Measurements from ENCODE around the gene ZNF625. TPM values are rescaled to one million over a fixed set of nuclear protein-coding genes. Genes with fewer than 3 reads are reported as not detected.

ZNF625 gene
- polyA plus RNA-seq, result 1 to 10 TPM in 1 of 3 donors, under 1 TPM in 2; 0.62 to 3.8 (median 0.72) TPM

GRCh38 chr19:12156223-12157058, at the start of gene ZNF625:
TSS of gene ZNF625 (minus strand) at chr19:12156734. CDS start at chr19:12156558, 176 bp downstream.
- no peak within 1 kb of the TSS for H3K27ac ChIP-seq (ENCODE audit: low read depth, low read length)
- 0 to 1% (median 1%) methylated on average over 53 to 58 of the region's 58 CpGs for WGBS, 3 donors

DNA sequence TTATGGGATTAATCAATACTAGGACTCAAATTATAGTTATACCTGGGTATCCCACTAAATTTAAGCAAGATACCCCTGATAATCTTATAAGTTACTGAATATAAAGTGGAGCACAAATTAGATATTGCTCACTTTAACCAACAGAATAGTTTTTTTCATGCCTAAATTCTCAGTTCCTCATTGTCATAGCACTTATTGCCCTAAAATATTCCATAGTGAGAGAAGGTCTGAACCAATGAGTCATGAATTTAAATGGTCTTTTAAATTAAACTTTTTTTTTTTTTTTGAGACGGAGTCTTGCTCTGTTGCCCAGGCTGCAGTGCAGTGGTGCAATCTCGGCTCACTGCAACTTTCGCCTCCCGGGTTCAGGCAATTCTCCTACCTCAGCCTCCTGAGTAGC, 48.8 kb upstream of the ZNF625 start:
- 95 to 97% (median 95%) methylated on average over 4 of the region's 4 CpGs for WGBS, 3 donors
- no peak overlapping the region for H3K27ac ChIP-seq (ENCODE audit: low read depth, low read length)

GRCh38 chr19:12202250-12202649, 45.7 kb upstream of the ZNF625 start:
- H3K27ac ChIP-seq (ENCODE audit: low read depth, low read length), result no peak overlapping the region
- WGBS, 3 donors, result 41 to 49% (median 47%) methylated on average over 4 of the region's 4 CpGs

- WGBS, 3 donors, result 59 to 74% (median 63%) methylated on average over 3 of the region's 3 CpGs
Observed at GRCh38 chr19:12199757-12200419, 43.4 kb upstream of the ZNF625 start.

GRCh38 chr19:12198136-12198535, 41.6 kb upstream of the ZNF625 start:
- no peak overlapping the region for H3K27ac ChIP-seq (ENCODE audit: low read depth, low read length)

More at GRCh38 chr19:12199757-12200419, 43.4 kb upstream of the ZNF625 start:
- H3K27ac ChIP-seq (ENCODE audit: low read depth, low read length), result no peak overlapping the region

GRCh38 chr19:12194827-12195731, 38.5 kb upstream of the ZNF625 start:
- WGBS, 3 donors, result 1 to 3% (median 1%) methylated on average over 61 to 62 of the region's 62 CpGs
- H3K27ac ChIP-seq (ENCODE audit: low read depth, low read length), result no peak overlapping the region

GRCh38 chr19:12187625-12188024, 31.1 kb upstream of the ZNF625 start:
- no peak overlapping the region for H3K27ac ChIP-seq (ENCODE audit: low read depth, low read length)
- 96 to 98% (median 98%) methylated on average over 6 of the region's 6 CpGs for WGBS, 3 donors

DNA sequence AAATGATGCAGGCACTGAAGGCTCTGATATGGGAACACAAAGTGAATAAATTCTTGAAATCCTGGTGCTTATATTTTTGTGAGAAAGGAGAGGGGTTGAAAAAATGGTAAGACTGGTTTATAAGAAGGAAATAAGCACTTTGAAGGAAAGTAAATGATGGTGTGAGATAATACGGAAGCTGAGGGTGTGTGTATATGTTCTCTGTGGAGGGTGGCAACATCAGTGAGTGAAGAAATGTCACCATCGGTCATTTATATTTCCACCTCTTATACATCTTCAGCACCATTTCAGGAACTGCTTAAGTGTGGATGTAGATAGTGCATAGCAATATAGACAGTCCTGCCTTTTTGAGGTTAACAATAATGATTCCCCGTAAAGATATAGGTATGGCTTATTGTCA, 23.8 kb upstream of the ZNF625 start:
- 91 to 97% (median 94%) methylated on average over 3 of the region's 3 CpGs for WGBS, 3 donors
- no peak overlapping the region for H3K27ac ChIP-seq (ENCODE audit: low read depth, low read length)

- no peak overlapping the region for H3K27ac ChIP-seq (ENCODE audit: low read depth, low read length)
- WGBS, 3 donors, result 76 to 81% (median 81%) methylated on average over 1 of the region's 1 CpG
Observed at GRCh38 chr19:12166626-12167025, 10.1 kb upstream of the ZNF625 start.

DNA sequence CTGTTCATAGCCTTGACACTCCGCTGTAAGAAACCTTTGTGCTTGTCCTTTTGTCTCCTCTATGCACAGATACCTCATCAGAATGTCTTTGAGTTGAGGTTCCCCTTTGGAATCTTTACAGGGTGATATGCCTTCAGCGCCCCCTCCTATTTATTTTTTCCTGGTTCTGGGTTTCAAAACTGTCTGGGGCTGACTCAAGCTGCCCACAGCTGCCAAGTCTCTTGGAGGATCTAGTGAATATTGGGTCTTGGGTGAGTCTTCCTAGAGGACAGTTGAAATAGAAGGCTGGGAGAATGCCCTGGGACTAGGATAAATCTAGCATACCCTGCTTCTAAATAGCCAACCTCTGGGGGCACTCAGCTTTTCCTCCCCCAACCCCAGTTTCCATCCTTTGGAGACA, 7.3 kb upstream of the ZNF625 start:
- WGBS, 3 donors, result 0 to 17% (median 10%) methylated on average over 2 of the region's 2 CpGs
- no peak overlapping the region for H3K27ac ChIP-seq (ENCODE audit: low read depth, low read length)

- WGBS, 3 donors, result 0% methylated on average over 55 to 57 of the region's 57 CpGs
- H3K27ac ChIP-seq (ENCODE audit: low read depth, low read length), result peak within 1 kb of the TSS; percentile 51
Observed at GRCh38 chr19:12162882-12163806, 6.6 kb upstream of the ZNF625 start, which contains the start of gene ZNF136. TSS of gene ZNF136 (plus strand) at chr19:12163096. CDS start at chr19:12163204, 108 bp downstream.

DNA sequence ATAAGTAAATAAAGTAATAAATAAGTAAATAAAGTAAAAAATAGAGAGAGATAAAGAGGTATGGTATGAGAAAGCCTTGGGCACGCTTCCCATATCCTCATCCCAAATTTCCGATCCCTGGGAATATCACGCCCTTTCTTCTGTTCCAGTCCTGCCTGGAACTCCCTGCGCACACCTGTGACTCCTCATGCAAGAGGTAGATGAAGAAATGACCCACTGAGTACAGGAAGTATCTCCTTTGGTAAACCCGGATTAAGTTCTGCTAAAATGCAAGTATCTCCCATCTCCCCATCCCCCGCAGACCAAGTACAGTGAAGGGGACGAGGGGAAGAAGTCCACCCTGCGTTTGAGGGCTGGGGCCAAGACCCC, 6.0 kb upstream of the ZNF625 start:
- 14 to 17% (median 16%) methylated on average over 8 of the region's 8 CpGs for WGBS, 3 donors
- no peak overlapping the region for H3K27ac ChIP-seq (ENCODE audit: low read depth, low read length)

- H3K27ac ChIP-seq (ENCODE audit: low read depth, low read length), result no peak overlapping the region
- 92 to 95% (median 94%) methylated on average over 25 of the region's 25 CpGs for WGBS, 3 donors
Observed at GRCh38 chr19:12159773-12160414, 3.4 kb upstream of the ZNF625 start.

DNA sequence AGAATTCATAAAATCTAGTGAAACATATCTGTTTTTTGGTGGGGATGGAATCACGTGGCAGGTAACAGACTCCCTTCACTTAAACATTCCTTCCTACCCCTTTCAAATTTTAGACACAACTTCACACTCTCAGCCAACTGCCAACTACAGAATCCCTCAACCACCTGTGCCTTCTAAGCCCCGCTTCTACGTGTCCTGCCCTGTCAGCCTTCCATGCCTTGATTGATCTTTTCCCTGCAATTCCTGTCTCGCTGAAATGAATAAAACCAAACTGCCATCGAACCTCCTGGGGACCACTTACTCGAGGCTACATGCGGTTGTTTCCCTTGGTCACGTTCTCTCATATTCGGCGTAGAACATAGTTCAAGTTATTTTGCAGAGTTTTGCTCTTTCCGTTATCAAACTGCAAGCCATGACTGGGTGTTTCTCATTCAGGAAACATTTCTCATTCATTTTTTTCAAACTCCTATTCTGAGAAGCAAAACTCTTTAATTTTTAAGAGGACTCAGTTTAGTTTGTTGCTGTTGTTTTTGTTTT, 1.1 kb downstream of the ZNF625 start:
- H3K27ac ChIP-seq (ENCODE audit: low read depth, low read length), result no peak overlapping the region
- WGBS, 3 donors, result 16 to 22% (median 17%) methylated on average over 11 of the region's 11 CpGs

- no peak overlapping the region for H3K27ac ChIP-seq (ENCODE audit: low read depth, low read length)
- WGBS, 3 donors, result 96 to 98% (median 97%) methylated on average over 8 of the region's 8 CpGs
Observed at GRCh38 chr19:12145348-12145747, 11.2 kb downstream of the ZNF625 start.

DNA sequence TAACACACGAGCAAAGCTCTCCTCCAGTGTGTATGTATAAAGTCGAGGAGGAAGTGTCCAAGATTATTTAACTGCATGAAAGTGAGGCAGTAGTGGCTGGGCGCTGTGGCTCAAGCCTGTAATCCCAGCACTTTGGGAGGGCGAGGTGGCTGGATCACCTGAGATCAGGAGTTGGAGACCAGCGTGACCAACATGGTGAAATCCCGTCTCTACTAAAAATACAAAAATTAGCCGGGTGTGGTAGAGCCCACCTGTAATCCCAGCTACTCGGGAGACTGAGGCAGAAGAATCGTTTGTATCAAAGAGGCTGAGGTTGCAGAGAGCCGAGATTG, 15.2 kb downstream of the ZNF625 start:
- no peak overlapping the region for H3K27ac ChIP-seq (ENCODE audit: low read depth, low read length)
- WGBS, 3 donors, result 44 to 62% (median 62%) methylated on average over 10 of the region's 10 CpGs
